HPDE6-E6E7 (cell line): Measurements from ENCODE around the gene SLC29A1.
"Not testable (repeated sequence)": the region's sequence is repeated elsewhere in the genome, so short reads cannot be mapped to it uniquely, and the experiment has no call there.

Experiments used
- DNase-seq: peaks from one replicate; pipeline ENCODE4 v3.0.0; 2011; ENCODE audit warnings: missing footprints; ENCODE audit errors: extremely low spot score

The SLC29A1 gene

GRCh38 chr6:44222486-44223318, 693 bp upstream of the SLC29A1 start:
- no peak for DNase-seq

GRCh38 chr6:44224029-44224964, 902 bp downstream of the SLC29A1 start:
- DNase-seq: no peak

GRCh38 chr6:44224965-44225305, 1.5 kb downstream of the SLC29A1 start:
- DNase-seq: no peak

- DNase-seq: no peak
Measured at GRCh38 chr6:44225579-44226325, 2.4 kb downstream of the SLC29A1 start.

GRCh38 chr6:44226368-44227147, 3.2 kb downstream of the SLC29A1 start:
- no peak for DNase-seq

- no peak for DNase-seq
Measured at GRCh38 chr6:44227148-44227793, 3.9 kb downstream of the SLC29A1 start.

GRCh38 chr6:44228031-44228430, 4.6 kb downstream of the SLC29A1 start:
- DNase-seq: no peak

GRCh38 chr6:44228433-44228832, 5.0 kb downstream of the SLC29A1 start:
- no peak for DNase-seq

GRCh38 chr6:44228836-44229235, 5.4 kb downstream of the SLC29A1 start:
- no peak for DNase-seq

GRCh38 chr6:44229376-44230033, 6.1 kb downstream of the SLC29A1 start:
- DNase-seq: no peak

GRCh38 chr6:44230034-44230675, 6.8 kb downstream of the SLC29A1 start:
- no peak for DNase-seq

- DNase-seq: not testable (repeated sequence)
Measured at GRCh38 chr6:44231426-44231825, 8.0 kb downstream of the SLC29A1 start.

- DNase-seq: no peak
Measured at GRCh38 chr6:44232676-44233566, 9.5 kb downstream of the SLC29A1 start.

GRCh38 chr6:44233567-44234100, 10.2 kb downstream of the SLC29A1 start:
- DNase-seq: no peak

- DNase-seq: no peak
Measured at GRCh38 chr6:44234101-44235025, 11.0 kb downstream of the SLC29A1 start.

- DNase-seq: no peak
Measured at GRCh38 chr6:44235269-44235668, 11.9 kb downstream of the SLC29A1 start.

GRCh38 chr6:44235891-44236516, 12.6 kb downstream of the SLC29A1 start:
- no peak for DNase-seq
